Cardiac fibroblast (primary cell): ENCODE data around the gene ABCB9.

Experiments used
- DNase-seq, 2 donors: peaks; one replicate each; pipeline versions ENCODE4 v3.0.0 to v3.0.0-alpha.2; 2010; ENCODE audit warnings: low read depth in 2 of 2
- H3K4me3 ChIP-seq, 2 donors: replicated peaks in 1 of 2; 1 replicate in 1 of 2; 2 replicates in 1 of 2; pipeline ENCODE4 v1.5.1; 2011; ENCODE audit warnings: low read depth in 2 of 2, low read length in 2 of 2, mild to moderate bottlenecking in 2 of 2, moderate library complexity in 1 of 2
- TF ChIP-seq, protein P1 (sequence below): IDR thresholded peaks from one replicate; pipeline ENCODE4 v1.5.1; 2011; ENCODE audit warnings: low read depth, mild to moderate bottlenecking, low read length, inconsistent platforms

The ABCB9 gene

DNA sequence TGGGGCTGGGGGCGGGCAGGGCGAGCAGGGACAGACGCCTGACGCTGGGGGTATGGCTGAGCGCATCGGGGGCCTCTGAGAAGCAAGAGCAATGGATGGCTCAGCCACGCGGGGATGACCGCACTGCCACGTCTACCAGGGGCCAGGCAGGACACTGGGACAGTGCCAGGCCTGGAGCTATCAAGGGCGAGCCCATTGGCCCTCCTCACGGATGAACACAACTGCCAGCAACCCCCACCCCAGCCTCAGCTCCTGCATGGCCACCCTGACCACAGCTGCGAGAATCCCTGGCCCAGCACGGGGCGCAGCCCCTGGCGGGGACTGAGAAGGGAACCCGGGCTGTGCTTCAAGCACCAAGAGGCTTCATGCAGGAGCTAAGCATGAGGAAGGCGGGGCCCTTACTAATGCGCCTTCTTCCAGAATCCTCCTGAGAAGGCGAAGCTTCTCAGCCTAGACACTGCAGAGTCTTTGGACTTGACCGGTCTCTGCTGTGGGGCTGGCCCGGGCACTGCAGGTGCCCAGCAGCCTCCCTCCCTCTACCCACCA lies 23.7 kb upstream of the ABCB9 start:
- no peak for DNase-seq
- H3K4me3 ChIP-seq: no peak overlapping the region
- TF ChIP-seq, protein P1, sequence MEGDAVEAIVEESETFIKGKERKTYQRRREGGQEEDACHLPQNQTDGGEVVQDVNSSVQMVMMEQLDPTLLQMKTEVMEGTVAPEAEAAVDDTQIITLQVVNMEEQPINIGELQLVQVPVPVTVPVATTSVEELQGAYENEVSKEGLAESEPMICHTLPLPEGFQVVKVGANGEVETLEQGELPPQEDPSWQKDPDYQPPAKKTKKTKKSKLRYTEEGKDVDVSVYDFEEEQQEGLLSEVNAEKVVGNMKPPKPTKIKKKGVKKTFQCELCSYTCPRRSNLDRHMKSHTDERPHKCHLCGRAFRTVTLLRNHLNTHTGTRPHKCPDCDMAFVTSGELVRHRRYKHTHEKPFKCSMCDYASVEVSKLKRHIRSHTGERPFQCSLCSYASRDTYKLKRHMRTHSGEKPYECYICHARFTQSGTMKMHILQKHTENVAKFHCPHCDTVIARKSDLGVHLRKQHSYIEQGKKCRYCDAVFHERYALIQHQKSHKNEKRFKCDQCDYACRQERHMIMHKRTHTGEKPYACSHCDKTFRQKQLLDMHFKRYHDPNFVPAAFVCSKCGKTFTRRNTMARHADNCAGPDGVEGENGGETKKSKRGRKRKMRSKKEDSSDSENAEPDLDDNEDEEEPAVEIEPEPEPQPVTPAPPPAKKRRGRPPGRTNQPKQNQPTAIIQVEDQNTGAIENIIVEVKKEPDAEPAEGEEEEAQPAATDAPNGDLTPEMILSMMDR: no peak

DNA sequence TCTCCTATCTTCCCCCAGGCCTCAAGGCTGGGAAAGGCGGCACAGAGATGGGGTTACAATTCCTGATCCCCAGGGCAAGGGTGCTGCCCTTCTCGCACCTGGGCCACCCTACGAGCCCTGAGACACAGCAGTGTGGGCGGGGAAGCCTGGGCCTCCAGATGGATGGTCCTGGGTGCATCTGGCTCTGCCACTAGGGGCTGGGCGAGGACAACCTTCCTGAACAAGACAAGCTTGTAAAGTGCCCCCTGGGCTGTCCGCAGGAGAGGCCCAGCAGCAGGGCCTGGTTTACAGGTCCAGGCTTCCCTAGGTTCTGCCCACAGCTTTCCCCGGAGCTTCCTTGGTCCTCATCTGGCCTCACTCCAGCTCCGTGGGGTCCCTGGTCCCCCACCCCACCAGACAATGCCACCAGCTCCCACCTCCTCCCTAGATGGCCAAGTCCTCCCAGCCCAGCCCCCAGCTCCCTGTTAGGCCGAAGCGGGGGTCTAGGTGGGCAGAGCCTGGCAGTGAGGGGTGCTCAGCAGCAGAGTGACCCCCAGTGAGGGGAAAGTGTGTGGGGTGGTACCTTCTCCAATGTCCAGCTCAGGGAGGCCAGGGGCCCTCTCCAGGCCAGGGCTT lies 23.1 kb upstream of the ABCB9 start:
- H3K4me3 ChIP-seq: no peak overlapping the region
- DNase-seq: no peak
- TF ChIP-seq, protein P1: no peak

DNA sequence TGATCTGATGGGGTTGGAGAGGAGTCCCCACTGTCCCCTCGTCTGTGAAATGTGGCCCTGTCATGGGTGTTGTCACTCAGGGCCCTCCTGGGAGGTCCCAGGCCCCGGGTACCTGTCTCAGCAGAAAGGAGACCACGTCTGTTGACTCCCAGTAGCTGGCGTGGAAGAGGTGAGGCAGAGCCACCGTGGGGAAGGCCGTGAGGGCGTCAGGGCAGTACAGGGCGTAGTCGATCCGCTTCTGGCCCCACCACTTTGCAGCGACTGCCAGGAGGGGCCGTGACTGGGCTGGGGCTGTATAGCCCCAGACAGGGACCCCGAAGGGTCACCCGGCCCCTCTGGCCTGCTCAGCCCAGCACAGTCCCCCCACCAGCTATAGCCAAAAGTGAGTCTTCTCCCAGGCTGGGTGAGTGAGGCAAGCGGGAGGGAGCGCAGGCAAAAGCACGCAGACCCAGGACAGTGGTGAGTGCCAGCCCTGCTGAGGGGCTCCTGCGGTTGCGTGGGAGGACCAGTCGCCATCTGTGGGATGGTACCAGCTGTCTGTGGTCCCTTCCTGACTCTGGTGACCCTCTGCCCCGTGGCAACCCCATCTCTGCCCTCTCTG lies 22.4 kb upstream of the ABCB9 start:
- no peak for DNase-seq
- TF ChIP-seq, protein P1: no peak
- no peak overlapping the region for H3K4me3 ChIP-seq

DNA sequence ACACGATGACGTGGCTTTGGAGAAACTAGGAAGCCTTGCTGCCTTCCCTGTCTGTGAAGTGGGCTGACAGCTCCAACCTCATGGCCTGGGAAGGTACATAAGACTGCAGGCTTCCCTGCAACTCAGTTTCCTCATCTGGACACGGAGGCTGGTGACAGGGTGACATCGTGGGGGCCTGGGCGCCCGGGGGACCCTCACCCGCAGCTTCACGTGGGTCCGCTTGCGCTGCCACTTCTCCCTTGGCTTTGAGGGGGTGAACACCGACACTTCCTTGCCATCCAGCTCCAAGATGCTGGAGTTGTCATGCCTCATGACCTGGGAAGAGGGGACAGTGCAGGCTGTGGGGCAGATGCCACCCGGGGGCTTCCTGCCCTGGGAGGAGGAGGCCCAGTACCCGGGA lies 21.8 kb upstream of the ABCB9 start:
- H3K4me3 ChIP-seq: no peak overlapping the region
- TF ChIP-seq, protein P1: no peak
- no peak for DNase-seq

DNA sequence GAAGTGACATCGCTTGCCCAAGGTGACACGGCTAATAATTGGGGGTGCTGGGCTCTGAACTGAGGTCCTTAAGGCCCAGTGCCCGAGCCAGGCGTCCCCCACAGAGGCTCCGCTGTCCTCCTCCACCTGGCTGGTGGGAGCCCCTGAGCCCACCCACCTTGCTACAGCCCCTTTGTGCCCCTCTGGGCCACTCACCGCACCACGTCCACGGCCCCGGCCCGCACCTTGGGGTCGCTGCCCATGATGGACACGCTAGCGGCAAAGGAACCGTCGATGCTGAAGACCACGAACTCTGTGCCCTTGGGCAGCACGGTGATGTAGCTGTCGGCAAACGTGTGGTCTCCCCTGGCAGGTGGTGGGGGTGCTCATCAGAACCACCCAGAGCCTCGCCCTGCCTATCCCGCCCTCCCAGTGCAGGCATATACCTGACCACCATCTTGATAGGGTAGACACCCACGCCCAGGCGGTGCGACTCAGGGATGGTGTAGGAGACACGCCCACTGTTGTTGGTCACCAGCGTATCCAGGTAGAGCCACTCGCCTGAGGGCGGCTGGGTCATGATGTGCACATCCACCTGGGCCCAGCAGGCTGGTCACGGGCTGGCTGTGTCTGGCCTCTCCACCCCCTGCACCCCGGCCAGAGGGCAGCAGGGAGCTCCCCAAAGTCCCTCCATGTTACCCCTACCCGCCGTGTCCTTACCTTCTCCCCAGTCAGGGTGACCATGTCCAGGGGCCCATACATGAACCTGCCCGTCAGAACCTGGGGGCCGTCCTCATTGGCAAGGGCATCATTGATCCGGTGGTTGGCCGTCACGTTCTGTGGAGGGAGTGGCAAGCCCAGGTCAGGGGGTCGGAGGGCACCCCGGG lies 21.1 kb upstream of the ABCB9 start:
- H3K4me3 ChIP-seq: no peak overlapping the region
- TF ChIP-seq, protein P1: no peak
- DNase-seq: no peak

DNA sequence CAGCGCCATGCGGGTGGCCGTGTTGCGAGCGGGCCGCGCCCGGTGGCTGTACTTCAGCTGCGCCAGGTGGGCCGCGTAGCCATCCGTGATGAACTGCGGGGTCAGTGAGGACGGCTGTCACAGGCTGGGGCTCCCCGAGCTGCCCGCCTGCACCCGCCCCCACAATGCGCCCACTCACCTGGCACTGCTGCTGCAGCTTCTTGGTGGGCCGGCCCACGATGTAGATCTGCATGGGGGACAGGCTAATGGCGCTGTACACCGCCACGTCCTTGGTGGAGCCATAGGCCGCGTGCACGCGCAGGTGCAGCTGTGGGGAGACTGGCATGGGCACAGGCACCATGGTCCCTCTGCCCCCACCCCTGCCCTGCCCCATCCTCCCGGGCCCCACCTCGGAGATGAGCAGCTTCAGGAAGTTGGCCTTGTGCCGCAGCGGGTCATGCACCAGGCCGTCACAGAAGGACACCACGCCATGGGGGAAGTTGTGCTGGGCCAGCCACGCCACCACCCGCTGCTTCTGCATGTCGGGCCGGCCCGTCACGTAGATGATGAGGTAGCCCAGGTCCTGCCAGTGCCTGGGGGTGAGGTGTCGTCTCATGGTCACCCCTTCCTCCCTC lies 20.1 kb upstream of the ABCB9 start:
- TF ChIP-seq, protein P1: no peak
- DNase-seq: no peak
- no peak overlapping the region for H3K4me3 ChIP-seq
